OCI-M1 (cell line): Measurements from ENCODE around the gene TRIM39.

Experiments
- DNase-seq: peaks from one replicate; lab custom pipeline; 2025; lab: John Stamatoyannopoulos, UW

TRIM39 gene

DNA sequence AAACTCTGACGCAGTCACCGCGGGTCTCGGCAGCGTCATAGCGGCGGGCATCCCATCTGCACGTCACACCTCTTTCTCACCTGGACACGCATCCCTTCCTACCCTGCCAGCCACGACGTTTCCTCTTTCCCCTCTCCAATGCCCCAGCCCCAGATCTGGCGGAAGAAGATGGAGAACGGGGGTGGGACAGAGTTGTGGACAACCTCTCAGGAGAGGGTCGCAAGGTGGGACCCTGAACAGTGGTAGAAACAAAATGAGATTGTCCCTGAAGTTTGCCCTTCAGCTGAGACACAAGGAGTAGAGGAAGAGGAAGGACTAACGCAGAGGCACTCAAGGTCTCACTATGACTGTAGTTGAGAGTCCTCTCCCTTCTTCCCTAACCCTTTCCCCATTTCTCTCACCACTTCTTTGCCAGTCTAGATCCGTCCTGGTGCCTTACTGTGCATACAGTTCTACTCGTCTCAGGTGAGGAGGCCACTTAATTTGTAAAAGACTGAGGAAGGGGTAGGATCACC, 562 bp downstream of the TRIM39 start:
- DNase-seq: no peak

DNA sequence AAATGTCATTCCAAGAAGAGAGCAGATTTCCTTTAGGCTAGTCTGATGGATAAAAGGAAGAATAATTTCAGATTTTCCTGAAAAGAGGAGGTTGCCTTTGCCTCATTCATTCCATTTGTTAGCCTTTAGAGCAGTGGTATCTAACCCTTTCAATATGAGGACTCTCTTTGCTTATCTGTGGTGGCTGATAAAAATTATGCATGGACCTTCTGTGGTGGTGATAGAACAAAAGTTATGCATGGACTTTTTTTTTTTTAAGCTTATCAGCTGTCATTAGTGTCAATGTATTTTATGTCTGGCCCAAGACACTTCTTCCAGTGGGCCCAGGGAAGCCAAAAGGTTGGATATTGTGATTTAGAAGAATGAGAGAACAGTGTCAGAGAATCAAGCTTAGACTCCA, 1.7 kb downstream of the TRIM39 start:
- DNase-seq: no peak

DNA sequence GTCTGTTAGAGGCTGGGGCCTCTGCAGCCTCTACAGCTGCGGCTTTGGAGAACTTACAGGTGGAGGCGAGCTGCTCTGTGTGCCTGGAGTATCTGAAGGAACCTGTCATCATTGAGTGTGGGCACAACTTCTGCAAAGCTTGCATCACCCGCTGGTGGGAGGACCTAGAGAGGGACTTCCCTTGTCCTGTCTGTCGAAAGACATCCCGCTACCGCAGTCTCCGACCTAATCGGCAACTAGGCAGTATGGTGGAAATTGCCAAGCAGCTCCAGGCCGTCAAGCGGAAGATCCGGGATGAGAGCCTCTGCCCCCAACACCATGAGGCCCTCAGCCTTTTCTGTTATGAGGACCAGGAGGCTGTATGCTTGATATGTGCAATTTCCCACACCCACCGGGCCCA, 2.6 kb downstream of the TRIM39 start:
- no peak for DNase-seq

DNA sequence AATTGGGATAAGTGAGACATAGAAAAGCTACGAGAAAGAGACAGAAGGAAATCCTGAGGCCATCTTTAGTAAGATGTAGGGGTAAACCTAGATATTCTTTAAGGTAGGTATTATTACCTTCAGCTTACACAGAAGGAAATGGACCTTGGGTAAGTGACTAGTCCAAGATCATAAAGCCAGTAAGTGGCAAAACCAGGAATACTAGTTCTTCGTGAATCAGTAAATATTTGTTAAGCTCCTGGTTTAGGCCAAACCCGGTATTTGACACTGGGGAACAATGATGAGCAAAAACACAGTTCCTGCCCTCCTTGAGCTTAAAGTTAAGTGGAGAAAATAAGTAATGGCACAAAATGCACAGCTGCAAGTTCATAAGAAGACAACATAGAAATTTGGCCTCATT, 5.3 kb downstream of the TRIM39 start:
- DNase-seq: no peak

DNA sequence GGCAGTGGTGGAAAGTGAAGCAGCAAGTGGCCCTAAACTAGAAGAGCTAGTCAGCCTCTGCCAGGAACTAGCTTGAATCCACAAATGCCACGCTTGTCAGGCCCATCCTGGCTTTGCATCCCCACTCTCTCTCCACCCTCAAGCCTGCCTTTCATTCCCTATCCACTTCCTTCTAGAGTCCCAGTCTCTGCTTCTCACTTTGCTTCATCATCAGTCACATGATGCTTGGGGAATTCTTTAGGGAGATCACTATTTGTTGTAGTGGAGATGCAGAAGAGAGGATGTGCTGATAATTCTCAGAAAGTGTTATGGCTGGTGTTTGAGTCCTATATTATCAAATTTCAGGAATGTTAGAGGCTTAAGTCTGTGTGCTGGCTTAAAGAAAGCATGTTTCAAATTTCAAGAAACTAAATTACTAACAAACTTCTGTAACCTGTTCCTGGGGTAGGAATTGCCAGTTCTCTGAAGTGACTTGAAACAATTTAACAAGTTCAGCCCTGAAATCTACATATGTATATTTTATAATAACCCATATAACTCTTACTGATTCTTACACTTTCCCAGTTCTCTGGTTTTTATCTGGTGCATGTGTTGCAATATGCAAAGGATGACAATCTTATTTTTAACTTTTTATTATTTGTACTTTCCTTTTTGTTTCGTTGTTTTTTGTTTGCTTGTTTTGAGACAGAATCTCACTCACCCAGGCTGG, 7.5 kb downstream of the TRIM39 start:
- no peak for DNase-seq

DNA sequence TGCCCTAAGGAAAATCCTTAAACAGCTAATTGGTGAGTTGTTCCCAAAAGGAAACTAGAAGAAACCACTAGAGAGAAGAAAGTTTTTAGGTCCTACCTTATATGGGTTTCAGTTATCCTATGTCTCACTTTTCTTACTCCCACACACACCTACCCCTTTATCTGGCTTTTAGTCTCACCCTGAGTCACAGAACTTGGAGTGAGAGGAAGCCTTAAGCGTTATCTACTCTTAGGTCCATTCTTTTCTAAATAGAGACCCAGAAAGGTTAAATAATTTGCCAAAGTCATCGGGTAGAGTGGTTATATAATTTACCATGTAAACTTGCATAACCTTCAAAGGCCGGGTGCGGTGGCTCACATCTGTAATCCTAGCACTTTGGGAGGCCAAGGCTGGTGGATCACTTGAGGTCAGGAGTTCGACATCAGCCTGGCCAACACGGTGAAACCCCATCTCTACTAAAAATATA, 13.9 kb downstream of the TRIM39 start:
- no peak for DNase-seq

DNA sequence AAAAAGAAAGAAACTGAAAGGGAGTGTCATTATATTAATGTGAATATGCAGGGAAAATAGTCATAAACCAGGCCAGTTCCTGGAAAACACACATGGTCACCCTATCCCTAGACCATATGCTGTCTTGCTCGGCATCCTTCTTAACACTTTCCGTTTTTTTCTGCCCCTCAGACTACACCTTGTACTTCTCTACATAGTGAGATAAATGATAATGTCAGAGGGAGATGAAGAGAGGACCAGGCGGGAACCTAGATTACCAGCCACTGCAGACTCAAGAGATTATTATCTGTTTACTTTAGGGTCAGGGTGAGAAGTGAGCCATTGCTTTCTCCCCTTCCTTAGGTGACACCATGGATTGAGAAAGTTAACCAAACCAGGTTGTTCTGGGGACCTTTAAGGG, 14.5 kb downstream of the TRIM39 start:
- DNase-seq: no peak

DNA sequence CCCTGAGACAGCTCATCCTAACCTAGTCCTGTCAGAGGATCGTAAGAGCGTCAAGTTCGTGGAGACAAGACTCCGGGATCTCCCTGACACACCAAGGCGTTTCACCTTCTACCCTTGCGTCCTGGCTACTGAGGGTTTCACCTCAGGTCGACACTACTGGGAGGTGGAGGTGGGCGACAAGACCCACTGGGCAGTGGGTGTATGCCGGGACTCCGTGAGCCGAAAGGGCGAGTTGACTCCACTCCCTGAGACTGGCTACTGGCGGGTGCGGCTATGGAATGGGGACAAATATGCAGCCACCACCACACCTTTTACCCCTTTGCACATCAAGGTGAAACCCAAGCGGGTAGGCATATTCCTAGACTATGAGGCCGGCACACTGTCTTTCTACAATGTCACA, 15.0 kb downstream of the TRIM39 start:
- no peak for DNase-seq

DNA sequence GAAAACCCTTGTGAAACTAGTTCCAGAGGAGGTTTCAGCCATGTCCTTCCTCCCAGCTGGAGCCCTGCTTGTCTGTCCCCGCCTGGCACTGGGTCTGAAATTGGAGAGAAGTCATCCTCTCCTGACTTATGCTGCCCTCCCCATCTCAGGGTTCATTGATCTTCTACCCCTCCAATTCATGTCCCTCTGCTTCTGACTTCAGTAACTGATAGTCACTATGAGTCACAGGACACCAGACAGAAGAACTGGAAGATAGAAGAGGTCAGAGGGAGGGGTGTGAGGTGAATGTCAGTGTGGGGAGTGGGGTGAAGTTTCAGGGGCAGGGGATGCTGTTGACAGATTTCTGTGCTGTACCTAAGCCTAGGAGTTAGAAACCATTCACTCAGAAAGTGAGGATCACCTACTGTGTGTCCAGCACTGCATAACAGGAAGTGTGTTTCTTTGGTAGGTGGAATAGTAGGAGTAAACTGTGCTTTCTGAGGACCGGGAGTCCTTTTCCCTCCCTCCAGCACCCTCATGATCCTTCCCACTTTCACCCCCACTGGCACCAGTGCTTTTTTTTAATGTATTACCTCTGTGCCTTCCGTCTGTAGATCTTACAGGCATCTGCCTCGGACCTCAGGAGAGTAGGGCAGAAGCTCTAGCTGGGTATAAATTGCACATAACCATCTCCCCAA, 17.6 kb downstream of the TRIM39 start:
- DNase-seq: peak; percentile 23

DNA sequence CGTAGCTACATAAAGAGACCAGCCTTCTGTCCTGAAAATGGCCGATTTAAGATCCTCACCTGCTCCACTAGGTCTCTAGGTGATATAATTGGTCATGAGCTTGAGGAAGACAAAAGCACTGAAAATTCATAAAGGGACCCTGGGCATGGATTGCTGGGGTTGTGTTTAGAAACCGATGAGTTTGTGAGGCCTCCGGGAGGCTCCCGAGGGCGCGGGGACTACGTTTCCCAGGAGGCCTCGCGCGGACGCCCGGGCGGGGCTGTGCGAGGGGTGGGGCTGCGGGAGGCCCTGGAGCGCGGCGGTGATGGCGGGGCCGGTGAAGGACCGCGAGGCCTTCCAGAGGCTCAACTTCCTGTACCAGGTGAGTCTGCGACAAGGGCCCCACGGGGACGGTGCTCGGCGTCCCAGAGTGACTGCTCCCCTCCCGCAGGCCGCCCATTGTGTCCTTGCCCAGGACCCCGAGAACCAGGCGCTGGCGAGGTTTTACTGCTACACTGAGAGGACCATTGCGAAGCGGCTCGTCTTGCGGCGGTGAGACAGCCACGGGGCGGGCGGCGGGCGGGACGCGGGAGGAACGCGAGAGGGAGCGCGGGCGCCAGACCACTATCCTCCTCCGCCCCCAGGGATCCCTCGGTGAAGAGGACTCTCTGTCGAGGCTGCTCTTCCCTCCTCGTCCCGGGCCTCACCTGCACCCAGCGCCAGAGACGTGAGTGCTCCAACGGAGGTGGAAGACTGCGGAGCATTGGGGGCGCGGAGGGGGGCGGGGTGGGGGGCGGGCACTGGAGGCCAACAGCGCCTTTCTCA, 18.3 kb downstream of the TRIM39 start, which contains the start of gene RPP21:
Gene RPP21, plus strand, starts transcription at position 289 of the 804 bp plus-strand sequence. Its CDS starts 16 bp downstream, at position 305.
- peak; percentile 88 for DNase-seq

DNA sequence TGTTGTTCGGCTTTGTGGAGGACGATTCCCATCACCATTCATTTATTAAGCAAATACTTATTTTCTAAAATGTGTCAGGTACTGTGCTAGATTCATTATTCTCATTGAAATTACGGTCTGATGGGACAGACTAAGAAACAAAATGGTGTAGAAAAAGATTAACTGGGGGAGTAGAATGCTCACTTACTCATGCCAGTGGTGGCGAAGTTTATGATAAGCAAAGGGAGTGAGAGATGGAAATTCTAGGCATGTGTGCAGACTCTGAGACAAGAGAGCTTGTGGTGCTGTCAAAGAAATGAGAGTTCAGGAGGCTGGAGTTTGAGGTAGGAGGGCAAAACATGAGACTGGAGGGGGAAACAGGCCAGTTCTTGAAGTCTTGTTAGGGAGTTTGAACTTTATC, 19.1 kb downstream of the TRIM39 start:
- DNase-seq: peak; percentile 17

DNA sequence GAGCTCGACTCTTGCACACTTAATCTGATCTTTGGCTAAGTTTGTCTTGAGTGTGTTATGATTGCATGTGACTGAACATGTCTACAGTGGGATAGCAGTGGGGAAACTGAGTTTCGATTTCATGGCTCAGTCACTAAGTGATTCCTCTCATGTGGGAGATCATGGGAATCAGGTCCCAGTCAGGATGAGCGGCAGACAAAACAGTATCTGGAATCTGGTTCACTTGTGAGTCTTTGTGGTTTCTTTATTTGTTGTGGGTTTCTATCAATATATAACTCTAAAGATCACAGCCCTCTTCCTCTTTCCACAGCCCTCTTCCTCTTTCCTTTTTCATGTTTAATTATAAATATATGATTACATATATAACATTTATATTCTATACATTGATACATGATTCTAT, 22.2 kb downstream of the TRIM39 start:
- DNase-seq: peak; percentile 36

DNA sequence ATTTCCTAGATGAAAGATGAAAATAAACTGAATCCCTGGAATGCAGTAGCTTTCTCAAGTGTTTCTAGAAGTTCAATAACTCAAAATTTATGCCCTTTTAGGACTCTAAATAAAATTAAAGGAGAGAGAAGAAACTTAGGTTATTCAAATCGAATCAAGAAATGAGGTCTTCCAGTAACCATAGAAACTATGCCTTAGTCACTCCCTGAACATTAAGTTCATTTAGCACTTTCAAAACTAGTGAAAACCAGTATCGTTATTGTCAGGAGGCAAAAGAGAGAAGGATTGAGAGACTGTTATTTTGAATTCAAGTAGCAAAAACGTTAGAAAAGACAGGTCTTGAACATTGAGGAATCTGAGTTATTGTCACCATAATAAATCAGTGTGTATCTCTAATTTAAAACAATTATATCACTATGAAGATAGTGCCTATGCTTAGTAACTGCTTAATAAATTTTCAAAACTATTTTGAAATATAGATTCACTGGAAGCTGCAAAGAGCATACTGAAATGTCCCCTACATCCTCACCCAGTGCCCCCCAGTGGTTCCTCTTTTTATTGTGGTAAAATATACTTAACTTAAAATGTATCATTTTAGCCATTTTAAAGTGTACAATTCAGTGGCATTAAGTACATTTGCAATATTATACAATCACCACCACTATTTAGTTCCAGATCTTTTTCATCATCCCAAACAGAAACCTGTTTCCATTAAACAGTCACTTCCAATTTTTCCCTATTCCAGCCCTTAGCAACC, 22.9 kb downstream of the TRIM39 start:
- DNase-seq: peak; percentile 36

DNA sequence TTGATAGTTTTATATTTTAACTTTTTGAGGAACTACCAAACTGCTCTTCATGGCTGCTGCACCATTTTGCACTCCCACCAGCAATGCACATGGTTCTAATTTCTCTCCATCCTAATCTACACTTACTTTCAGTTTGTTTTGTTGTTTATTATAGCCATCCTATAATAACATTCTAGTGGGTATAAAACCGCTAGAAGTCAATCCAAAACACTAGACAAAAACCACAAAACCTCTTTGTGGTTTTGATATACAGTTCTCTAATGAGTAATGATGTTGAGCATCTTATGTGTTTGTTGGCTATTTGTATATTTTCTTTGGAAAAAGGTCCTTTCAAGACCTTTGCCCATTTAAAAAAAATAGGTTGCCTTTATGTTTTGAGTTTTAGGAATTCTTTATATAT, 23.8 kb downstream of the TRIM39 start:
- peak; percentile 38 for DNase-seq

DNA sequence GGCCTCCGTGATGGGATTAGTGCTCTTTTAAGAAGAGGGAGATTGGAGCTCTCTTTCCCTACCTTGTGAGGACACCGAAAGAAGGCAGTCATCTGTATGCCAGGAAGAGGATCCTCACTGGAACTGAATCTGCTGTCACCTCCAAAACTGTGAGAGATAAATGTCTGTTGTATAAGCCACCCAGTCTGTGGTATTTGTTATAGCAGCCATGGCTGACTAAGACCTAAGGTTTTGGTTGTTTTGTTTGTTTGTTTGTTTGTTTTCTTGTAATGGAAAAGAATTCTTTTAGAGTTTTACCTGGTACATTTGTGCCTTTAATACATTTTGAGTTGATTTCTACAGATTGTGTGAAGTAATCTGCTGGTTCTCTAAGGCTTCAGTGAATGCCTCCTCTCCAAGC, 25.8 kb downstream of the TRIM39 start:
- DNase-seq: no peak

DNA sequence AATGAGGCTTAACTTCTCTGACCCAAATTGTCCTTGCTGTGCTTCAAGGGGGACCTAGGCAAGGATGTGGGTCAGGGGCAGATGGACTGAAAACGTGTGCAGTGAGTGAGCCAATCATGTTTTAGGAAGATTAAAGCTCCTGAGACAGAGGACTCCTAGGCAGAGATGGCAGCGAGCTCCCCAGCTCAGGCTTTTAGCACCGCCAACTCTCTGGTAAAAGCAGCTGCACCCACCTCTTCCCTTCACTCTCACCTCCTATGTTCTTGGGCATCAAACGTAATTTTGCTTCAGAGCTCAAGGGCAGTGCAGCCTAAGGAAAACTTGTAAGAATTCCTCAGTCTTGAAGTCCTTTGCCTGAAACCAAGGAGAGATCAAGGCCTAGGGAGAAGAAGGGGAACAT, 28.6 kb downstream of the TRIM39 start:
- no peak for DNase-seq

DNA sequence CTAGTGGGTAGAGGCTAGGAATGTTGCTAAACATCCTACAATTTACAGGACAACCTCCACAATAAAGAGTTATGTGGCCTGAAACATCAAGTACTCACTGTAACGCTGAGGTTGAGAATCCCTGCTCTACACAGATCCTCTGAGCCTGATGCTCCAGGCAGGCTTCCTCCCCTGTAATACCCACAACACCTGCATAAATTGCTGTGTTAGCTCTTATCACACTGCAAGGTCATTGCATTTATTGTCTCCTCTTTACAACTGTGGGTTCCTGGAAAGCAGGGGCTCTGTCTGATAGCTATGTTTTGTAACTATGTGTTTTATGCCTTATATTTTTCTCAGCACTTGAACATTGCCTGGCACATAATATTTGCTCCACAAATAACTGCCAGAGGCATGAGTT, 29.8 kb downstream of the TRIM39 start:
- no peak for DNase-seq

DNA sequence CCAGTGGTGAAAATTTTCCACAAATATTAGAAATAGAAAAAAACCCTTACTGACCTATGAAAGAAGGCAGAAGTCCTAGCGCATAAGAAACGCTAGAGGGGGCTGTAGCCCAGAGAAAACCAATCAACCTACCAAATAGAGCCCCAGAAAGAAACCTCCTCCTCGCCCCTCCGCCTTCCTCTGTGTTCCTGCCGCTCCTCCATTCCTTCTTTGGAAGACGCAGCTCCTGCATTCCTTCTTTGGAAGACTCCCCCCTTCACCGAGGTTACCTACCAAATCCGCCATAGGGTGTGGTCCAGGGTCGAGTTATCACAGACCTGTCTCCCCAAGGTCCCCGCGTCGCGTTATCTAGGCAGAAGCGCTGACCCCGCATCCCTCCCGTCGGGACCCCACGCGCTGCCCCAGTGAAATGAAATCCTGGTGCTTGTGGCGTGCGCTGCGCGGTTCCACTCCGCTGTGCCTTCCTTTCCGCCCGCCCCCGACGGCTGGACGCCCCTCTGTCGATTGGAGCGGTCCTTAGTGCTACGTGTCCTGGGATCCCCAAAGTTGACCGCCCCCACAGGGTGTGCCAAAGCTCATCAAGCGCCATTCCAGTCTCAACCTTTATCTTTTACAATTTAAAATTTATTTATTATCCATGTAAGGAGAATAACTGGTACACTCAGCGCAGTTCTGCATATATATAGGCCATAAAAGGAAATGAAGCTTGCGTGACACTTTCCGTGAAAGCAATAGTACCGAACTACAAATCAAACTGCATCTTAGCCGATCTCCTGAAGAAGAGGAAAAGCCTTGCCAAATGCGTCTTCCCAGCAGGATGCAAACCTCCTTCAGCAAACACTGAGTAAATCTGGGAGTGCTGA, 31.2 kb downstream of the TRIM39 start:
- peak; percentile 72 for DNase-seq

DNA sequence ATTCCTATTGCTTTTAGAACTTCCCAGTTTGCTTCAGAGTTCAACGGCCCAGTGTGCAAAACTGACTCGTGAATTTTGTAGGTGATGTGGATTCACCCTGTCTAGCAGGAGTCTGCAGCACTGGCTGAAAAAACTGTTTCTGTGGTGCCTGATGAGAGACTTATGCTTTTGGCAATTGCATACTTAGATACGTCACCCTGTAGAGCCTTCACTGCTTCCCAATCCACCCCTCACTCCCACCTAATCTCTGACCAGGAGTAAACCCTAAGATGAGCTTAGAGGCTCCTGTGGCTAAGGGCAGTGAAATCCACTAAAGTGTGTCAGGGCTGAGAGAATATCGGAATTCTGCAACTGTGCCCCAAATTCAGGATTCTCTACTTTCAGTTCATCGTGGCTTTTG, 32.5 kb downstream of the TRIM39 start:
- DNase-seq: no peak

DNA sequence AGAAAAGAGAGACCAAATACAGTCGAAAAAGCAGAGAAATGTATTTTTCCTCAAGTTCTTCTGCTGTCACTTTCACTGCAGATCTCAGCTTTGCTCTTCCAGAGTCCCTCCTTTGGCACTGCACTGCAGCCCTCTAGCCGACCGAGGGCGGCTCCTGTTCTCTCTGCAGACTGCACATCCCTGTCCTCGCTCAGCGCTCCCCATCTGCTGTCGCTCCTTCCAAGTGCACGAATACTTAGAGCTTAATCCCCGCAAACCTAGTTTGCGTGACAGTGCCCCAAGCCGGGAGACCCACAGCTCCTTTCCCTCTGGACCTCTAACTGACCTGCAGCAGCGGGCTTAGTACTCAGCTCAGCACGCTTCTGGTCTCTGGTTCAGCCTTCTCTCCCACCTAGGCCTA, 33.4 kb downstream of the TRIM39 start:
- no peak for DNase-seq

DNA sequence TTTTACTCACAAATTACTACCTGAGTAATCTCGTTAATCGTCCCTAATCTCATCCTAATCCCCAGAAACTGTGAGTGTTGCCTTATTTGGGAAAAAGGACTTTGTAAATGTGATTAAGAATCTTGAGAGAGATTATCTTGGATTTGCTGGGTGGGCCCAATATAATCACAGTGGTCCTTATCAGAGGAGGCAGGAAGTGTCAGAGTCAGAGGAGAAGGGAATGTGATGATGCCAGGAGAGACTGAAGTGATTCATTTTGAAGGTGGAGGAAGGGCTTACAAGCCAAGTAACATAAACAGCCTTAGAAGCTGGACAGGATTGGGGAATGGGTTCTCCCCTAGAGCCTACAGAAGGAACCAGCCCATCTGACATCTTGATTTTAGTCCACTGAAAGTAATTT, 34.9 kb downstream of the TRIM39 start:
- DNase-seq: no peak
